Muscle of leg (tissue), 16 donors: Measurements from ENCODE around the gene NRP2. TPM values are rescaled to one million over a fixed set of nuclear protein-coding genes. Genes with fewer than 3 reads are reported as not detected.

ENCODE experiments used
- DNase-seq: peaks from one replicate; pipeline ENCODE4 v3.0.0; 2013
- H3K27ac ChIP-seq: one replicate; pipeline ENCODE4 v1.5.1; 2013; ENCODE audit warnings: mild to moderate bottlenecking, low read length, control low read depth
- H3K27me3 ChIP-seq: one replicate; pipeline ENCODE4 v1.6.1; 2013; ENCODE audit warnings: low read length; ENCODE audit not compliant: control insufficient read depth, insufficient read depth
- H3K36me3 ChIP-seq: one replicate; pipeline ENCODE4 v1.6.1; 2013; ENCODE audit warnings: low read length; ENCODE audit not compliant: control insufficient read depth, insufficient read depth
- H3K4me1 ChIP-seq: one replicate; pipeline ENCODE4 v1.6.1; 2013; ENCODE audit warnings: low read length; ENCODE audit not compliant: control insufficient read depth, insufficient read depth
- H3K4me3 ChIP-seq: one replicate; pipeline ENCODE4 v1.5.1; 2013; ENCODE audit warnings: low read length, control low read depth
- H3K9me3 ChIP-seq: replicated peaks from 2 replicates; pipeline ENCODE4 v1.6.1; 2013; ENCODE audit warnings: low read depth, low read length; ENCODE audit not compliant: control insufficient read depth
- WGBS: methylation state at CpG from one replicate; pipeline ENCODE4 v1.1.5; 2013; ENCODE audit warnings: missing lambda C conversion rate; ENCODE audit not compliant: insufficient coverage; 5-methylcytosine and 5-hydroxymethylcytosine counted together
- long read RNA-seq, 11 donors: transcript quantifications; one replicate each; lab custom pipeline, GENCODE V29; 2026
- polyA plus RNA-seq, 8 donors: library from polyadenylated mRNA; unstranded; fragments of 120-200 nt; gene quantifications; one replicate each; pipeline versions ENCODE4 v1.2.1 to v1.2.3, GENCODE V29; 2013; ENCODE audit warnings: inconsistent platforms in 1 of 8, low replicate concordance in 1 of 8; ENCODE audit not compliant: insufficient read length in 8 of 8, insufficient read depth in 1 of 8
- total RNA-seq: library from RNA; stranded (reverse); fragments of 120-200 nt; gene quantifications from one replicate; pipeline ENCODE4 v1.2.4, GENCODE V29; 2013

Gene NRP2
- total RNA-seq (19.9 TPM), polyA plus RNA-seq (10 to 100 TPM; 11.6 to 27.9 (median 17.4) TPM)
- long read RNA-seq, donor 1 = 0 reads
- long read RNA-seq, donor 2 = 0 reads
- long read RNA-seq, donor 3, partial matches to known transcripts = 0 of 1 reads
- long read RNA-seq, donor 3, other reads (novel, unspliced or antisense) = 0 of 1 reads
- long read RNA-seq, donor 4, partial matches to known transcripts = 0 of 1 reads
- long read RNA-seq, donor 4, other reads (novel, unspliced or antisense) = 0 of 1 reads
- long read RNA-seq, donor 5, partial matches to known transcripts = 0 of 3 reads
- long read RNA-seq, donor 5, other reads (novel, unspliced or antisense) = 0 of 3 reads
- long read RNA-seq, donor 6, full-length matches to known transcripts = 2 of 2 reads
- long read RNA-seq, donor 6, partial matches to known transcripts = 0 of 2 reads
- long read RNA-seq, donor 6, other reads (novel, unspliced or antisense) = 0 of 2 reads
- long read RNA-seq, donor 7, partial matches to known transcripts = 10 of 11 reads
- long read RNA-seq, donor 7, other reads (novel, unspliced or antisense) = 0 of 11 reads
- long read RNA-seq, donor 8, partial matches to known transcripts = 0 of 2 reads
- long read RNA-seq, donor 8, other reads (novel, unspliced or antisense) = 0 of 2 reads
- long read RNA-seq, donor 9, partial matches to known transcripts = 0 of 1 reads
- long read RNA-seq, donor 9, other reads (novel, unspliced or antisense) = 0 of 1 reads
- long read RNA-seq, donor 10, partial matches to known transcripts = 0 of 1 reads
- long read RNA-seq, donor 10, other reads (novel, unspliced or antisense) = 0 of 1 reads
- long read RNA-seq, donor 11, partial matches to known transcripts = 0 of 1 reads
- long read RNA-seq, donor 11, other reads (novel, unspliced or antisense) = 0 of 1 reads

GRCh38 chr2:205682239-205682970, at the start of gene NRP2:
NRP2 (plus strand) TSS chr2:205682501; CDS start chr2:205683291, 790 bp downstream.
- H3K27me3 ChIP-seq = peaks cover 48% of the 10 kb centered on the region
- peaks cover 35% of the 10 kb centered on the region for H3K4me1 ChIP-seq
- peak within 1 kb of the TSS; percentile 74 for H3K27ac ChIP-seq
- peak; percentile 94 for DNase-seq
- H3K36me3 ChIP-seq = no peaks in the 10 kb centered on the region
- H3K4me3 ChIP-seq = peak within 1 kb of the TSS; percentile 68
- H3K9me3 ChIP-seq = no peaks in the 10 kb centered on the region
- WGBS = under 1% methylated on average over 60 of the region's 71 CpGs

GRCh38 chr2:205633994-205634393, 48.3 kb upstream of the NRP2 start:
- Histone ChIP-seq H3K4me3 (no peak overlapping the region), H3K27ac (no peak overlapping the region), H3K4me1 (peaks cover 2% of the 10 kb centered on the region), H3K36me3 (no peaks in the 10 kb centered on the region), H3K9me3 (no peaks in the 10 kb centered on the region), H3K27me3 (no peaks in the 10 kb centered on the region)
- DNase-seq = peak; percentile 79
- no CpG with 5 or more reads among the region's 1 CpG for WGBS

GRCh38 chr2:205636549-205637319, 45.6 kb upstream of the NRP2 start:
- Histone ChIP-seq H3K4me3 (no peak overlapping the region), H3K27me3 (no peaks in the 10 kb centered on the region), H3K9me3 (peaks cover 2% of the 10 kb centered on the region), H3K27ac (no peak overlapping the region), H3K4me1 (no peaks in the 10 kb centered on the region), H3K36me3 (no peaks in the 10 kb centered on the region)
- 54% methylated on average over 3 of the region's 7 CpGs for WGBS
- no peak for DNase-seq

- Histone ChIP-seq H3K4me3 (no peak overlapping the region), H3K27me3 (no peaks in the 10 kb centered on the region), H3K9me3 (peaks cover 2% of the 10 kb centered on the region), H3K4me1 (no peaks in the 10 kb centered on the region), H3K36me3 (no peaks in the 10 kb centered on the region), H3K27ac (no peak overlapping the region)
- no peak for DNase-seq
Observed at GRCh38 chr2:205637320-205637602, 45.0 kb upstream of the NRP2 start.

- H3K27me3 ChIP-seq = no peaks in the 10 kb centered on the region
- H3K27ac ChIP-seq = no peak overlapping the region
- no peak for DNase-seq
- peaks cover 2% of the 10 kb centered on the region for H3K9me3 ChIP-seq
- H3K4me1 ChIP-seq = peaks cover 2% of the 10 kb centered on the region
- no peaks in the 10 kb centered on the region for H3K36me3 ChIP-seq
- no peak overlapping the region for H3K4me3 ChIP-seq
- no CpG with 5 or more reads among the region's 6 CpGs for WGBS
Observed at GRCh38 chr2:205637779-205638503, 44.4 kb upstream of the NRP2 start.

GRCh38 chr2:205640716-205641115, 41.6 kb upstream of the NRP2 start:
- peaks cover 3% of the 10 kb centered on the region for H3K4me1 ChIP-seq

GRCh38 chr2:205642599-205643356, 39.5 kb upstream of the NRP2 start:
- H3K4me1 ChIP-seq = peaks cover 3% of the 10 kb centered on the region
- no peak overlapping the region for H3K4me3 ChIP-seq
- DNase-seq = no peak
- WGBS = 29% methylated on average over 4 of the region's 6 CpGs
- no peaks in the 10 kb centered on the region for H3K27me3 ChIP-seq
- peaks cover 2% of the 10 kb centered on the region for H3K9me3 ChIP-seq
- no peak overlapping the region for H3K27ac ChIP-seq
- no peaks in the 10 kb centered on the region for H3K36me3 ChIP-seq

More at GRCh38 chr2:205640716-205641115, 41.6 kb upstream of the NRP2 start:
- DNase-seq = no peak
- WGBS = no CpG with 5 or more reads among the region's 4 CpGs
- H3K27me3 ChIP-seq = no peaks in the 10 kb centered on the region
- peaks cover 2% of the 10 kb centered on the region for H3K9me3 ChIP-seq
- no peaks in the 10 kb centered on the region for H3K36me3 ChIP-seq
- H3K4me3 ChIP-seq = no peak overlapping the region
- no peak overlapping the region for H3K27ac ChIP-seq

- H3K4me3 ChIP-seq = no peak overlapping the region
- DNase-seq = no peak
- H3K4me1 ChIP-seq = peaks cover 3% of the 10 kb centered on the region
- peaks cover 2% of the 10 kb centered on the region for H3K9me3 ChIP-seq
- H3K36me3 ChIP-seq = no peaks in the 10 kb centered on the region
- 46% methylated on average over 9 of the region's 10 CpGs for whole genome bisulfite sequencing
- H3K27me3 ChIP-seq = no peaks in the 10 kb centered on the region
- no peak overlapping the region for H3K27ac ChIP-seq
Observed at GRCh38 chr2:205643391-205643885, 38.9 kb upstream of the NRP2 start.
